ENCODE results near the gene HOXD9. TPM values are rescaled to one million over a fixed set of nuclear protein-coding genes. Genes with fewer than 3 reads are reported as not detected.

The HOXD9 gene
- total RNA-seq, 2 experiments from 2014 or later = not detected

DNA sequence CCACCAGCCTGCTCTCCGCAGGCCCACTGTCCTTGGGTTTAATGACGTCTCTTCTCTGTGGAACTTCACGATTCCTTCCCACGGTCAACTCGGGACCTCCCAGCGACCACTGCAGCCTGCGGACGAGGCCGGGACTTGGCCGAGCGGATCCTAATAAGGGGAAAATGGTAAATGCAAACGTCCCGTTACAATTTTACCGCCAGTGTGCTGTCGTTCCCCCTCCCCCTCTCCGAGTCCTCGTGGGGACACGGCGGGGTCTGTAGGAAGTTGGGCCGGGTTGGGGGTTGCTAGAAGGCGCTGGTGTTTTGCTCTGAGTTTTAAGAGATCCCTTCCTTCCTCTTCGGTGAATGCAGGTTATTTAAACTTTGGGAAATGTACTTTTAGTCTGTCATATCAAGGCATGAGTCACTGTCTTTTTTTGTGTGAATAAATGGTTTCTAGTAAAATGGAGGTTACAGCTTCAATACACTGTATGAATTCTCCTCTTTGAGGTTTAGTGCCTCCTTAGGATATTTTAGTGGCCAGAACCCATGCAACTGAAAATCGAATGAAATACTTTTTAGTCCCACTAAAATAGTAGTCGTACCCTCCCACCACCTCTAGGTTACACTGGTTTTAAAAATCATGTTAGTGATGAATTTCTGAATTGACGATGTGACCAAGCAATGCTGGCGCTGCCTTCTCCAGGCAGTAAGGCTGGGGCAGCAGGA, 13.2 kb upstream of the HOXD9 start:
- ChIA-PET POLR2A (no interaction called here), CTCF (ENCODE audit: unreplicated experiment) (interaction anchor here (0.5 kb wide), 1 partner anchor 12 kb away, joined by 3 read pairs; no protein-coding TSS in a partner anchor)
- TF ChIP-seq EZH2phosphoT487 (IDR thresholded peaks at IDR 0.05; ENCODE audit: borderline replicate concordance, low read depth, low read length) = no peak
- no peak for TF ChIP-seq CTCF (conservative IDR thresholded peaks at IDR 0.05; ENCODE audit: low read length)
- no peak overlapping the region for H3K4me3 ChIP-seq (ENCODE audit: low read depth, low read length, poor library complexity, severe bottlenecking)
- DNase-seq (ENCODE audit: low spot score) = no peak
- H3K79me2 ChIP-seq (ENCODE audit: insufficient read depth, low read depth, low read length) = no peaks in the 10 kb centered on the region
- intact Hi-C loops (cut with micrococcal nuclease; ENCODE audit: unreplicated experiment) = no loop called here
- BruUV-seq (replicated peaks) = no TSS peak
- H2AFZ ChIP-seq (ENCODE audit: low read length) = no peak overlapping the region
- no peak overlapping the region for H3K4me2 ChIP-seq (ENCODE audit: low read length)
- H4K20me1 ChIP-seq (ENCODE audit: insufficient read depth, low read length) = no peaks in the 10 kb centered on the region
- no peaks in the 10 kb centered on the region for H3K9me3 ChIP-seq (ENCODE audit: low read length)
- H3K4me1 ChIP-seq (ENCODE audit: insufficient read depth, low read length, poor library complexity, severe bottlenecking) = no peaks in the 10 kb centered on the region
- H3K36me3 ChIP-seq (ENCODE audit: insufficient read depth, low read length) = no peaks in the 10 kb centered on the region
- H3K9me2 ChIP-seq (ENCODE audit: insufficient read depth, low read length) = no peaks in the 10 kb centered on the region
- no peak overlapping the region for H3K27ac ChIP-seq (ENCODE audit: low read depth, low read length, poor library complexity, severe bottlenecking)

DNA sequence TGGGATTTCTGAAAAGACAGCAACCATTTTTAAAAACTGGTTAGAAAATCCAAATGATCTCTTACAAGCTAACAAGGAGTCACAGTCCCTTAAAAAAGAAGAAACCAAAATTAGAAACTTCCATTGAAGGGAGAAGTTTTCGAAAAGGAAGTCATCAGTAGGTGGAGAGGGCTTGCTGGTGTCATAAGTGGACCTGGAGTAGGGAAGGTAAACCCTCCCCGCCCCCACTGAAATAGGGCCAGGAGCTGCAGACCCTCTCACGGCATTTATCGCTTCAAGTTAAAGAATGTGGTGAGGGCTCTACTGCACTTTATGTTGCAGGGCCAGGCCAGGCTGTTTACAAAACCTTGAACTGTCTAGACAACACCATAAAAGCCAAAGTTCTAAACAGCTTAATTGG, 12.6 kb upstream of the HOXD9 start:
- intact Hi-C loops (cut with micrococcal nuclease; ENCODE audit: unreplicated experiment) = no loop called here
- H3K9me2 ChIP-seq (ENCODE audit: insufficient read depth, low read length) = no peaks in the 10 kb centered on the region
- no peaks in the 10 kb centered on the region for H3K36me3 ChIP-seq (ENCODE audit: insufficient read depth, low read length)
- H4K20me1 ChIP-seq (ENCODE audit: insufficient read depth, low read length) = no peaks in the 10 kb centered on the region
- H3K4me3 ChIP-seq (ENCODE audit: low read depth, low read length, poor library complexity, severe bottlenecking) = no peak overlapping the region
- no peak overlapping the region for H2AFZ ChIP-seq (ENCODE audit: low read length)
- no peaks in the 10 kb centered on the region for H3K79me2 ChIP-seq (ENCODE audit: insufficient read depth, low read depth, low read length)
- no peaks in the 10 kb centered on the region for H3K4me1 ChIP-seq (ENCODE audit: insufficient read depth, low read length, poor library complexity, severe bottlenecking)
- no TSS peak for BruUV-seq (replicated peaks)
- ChIA-PET CTCF (ENCODE audit: unreplicated experiment) (no interaction called here), POLR2A (interaction anchor here (0.6 kb wide), 2 partner anchors 701 to 803 kb away, joined by 3 read pairs; no protein-coding TSS in a partner anchor)
- H3K9me3 ChIP-seq (ENCODE audit: low read length) = no peaks in the 10 kb centered on the region
- no peak overlapping the region for H3K4me2 ChIP-seq (ENCODE audit: low read length)
- TF ChIP-seq CTCF (conservative IDR thresholded peaks at IDR 0.05; ENCODE audit: low read length) (no peak), EZH2phosphoT487 (IDR thresholded peaks at IDR 0.05; ENCODE audit: borderline replicate concordance, low read depth, low read length) (no peak)
- no peak for DNase-seq (ENCODE audit: low spot score)
- H3K27ac ChIP-seq (ENCODE audit: low read depth, low read length, poor library complexity, severe bottlenecking) = no peak overlapping the region
